ENCODE results near the gene DMC1. TPM values are rescaled to one million over a fixed set of nuclear protein-coding genes. Genes with fewer than 3 reads are reported as not detected.

The DMC1 gene
- total RNA-seq, 2 donors from 2014 or later, result 0.78 TPM; not detected in 1

- H3K27me3 ChIP-seq, result no peaks in the 10 kb centered on the region
- no peak for TF ChIP-seq CTCF (IDR thresholded peaks at IDR 0.05)
- no peak for TF ChIP-seq POLR2A (IDR thresholded peaks at IDR 0.05)
- no peaks in the 10 kb centered on the region for H3K4me1 ChIP-seq
- intact Hi-C loops (cut with DNase I), result no loop called here
- DNase-seq (no peak), ATAC-seq (no peak)
- no peak overlapping the region for H3K4me3 ChIP-seq
- H3K27ac ChIP-seq, result no peak overlapping the region
- WGBS, 2 donors, result 93 to 97% methylated on average over 6 of the region's 6 CpGs
- H3K36me3 ChIP-seq (replicated peaks in 1 of 2; ENCODE audit: insufficient read depth in 1 of 2, low read depth in 2 of 2), result peaks cover 25 to 47% of the 10 kb centered on the region in 2 donors
- no peaks in the 10 kb centered on the region for H3K9me3 ChIP-seq
Observed at GRCh38 chr22:38482662-38483308, 87.2 kb downstream of the DMC1 start.

GRCh38 chr22:38481871-38482332, 88.1 kb downstream of the DMC1 start:
- no peaks in the 10 kb centered on the region for H3K9me3 ChIP-seq
- H3K27me3 ChIP-seq, result no peaks in the 10 kb centered on the region
- no peaks in the 10 kb centered on the region for H3K4me1 ChIP-seq
- TF ChIP-seq CTCF (IDR thresholded peaks at IDR 0.05) (no peak), POLR2A (IDR thresholded peaks at IDR 0.05) (peak in 1 of 3 donors; percentile 4)
- H3K36me3 ChIP-seq (replicated peaks in 1 of 2; ENCODE audit: insufficient read depth in 1 of 2, low read depth in 2 of 2), result peaks cover 18 to 41% of the 10 kb centered on the region in 2 donors
- no peak overlapping the region for H3K4me3 ChIP-seq
- ATAC-seq, result no peak
- H3K27ac ChIP-seq, result no peak overlapping the region
- WGBS, 2 donors, result 83 to 84% methylated on average over 8 of the region's 8 CpGs
- intact Hi-C loops (cut with DNase I), result no loop called here
- DNase-seq, result peak in 1 of 4 donors; percentile 12

GRCh38 chr22:38481162-38481870, 88.7 kb downstream of the DMC1 start:
- Histone ChIP-seq H3K4me3 (no peak overlapping the region), H3K27ac (no peak overlapping the region), H3K27me3 (no peaks in the 10 kb centered on the region), H3K4me1 (no peaks in the 10 kb centered on the region), H3K36me3 (replicated peaks in 1 of 2; ENCODE audit: insufficient read depth in 1 of 2, low read depth in 2 of 2) (peaks cover 14 to 36% of the 10 kb centered on the region in 2 donors), H3K9me3 (no peaks in the 10 kb centered on the region)
- WGBS, 2 donors, result 84 to 89% methylated on average over 3 of the region's 3 CpGs
- TF ChIP-seq CTCF (IDR thresholded peaks at IDR 0.05) (no peak), POLR2A (IDR thresholded peaks at IDR 0.05) (no peak)
- DNase-seq (no peak), ATAC-seq (no peak)
- intact Hi-C loops (cut with DNase I), result no loop called here

- 73 to 74% methylated on average over 7 of the region's 7 CpGs for WGBS, 2 donors
- TF ChIP-seq CTCF (IDR thresholded peaks at IDR 0.05) (no peak), POLR2A (IDR thresholded peaks at IDR 0.05) (no peak)
- no peaks in the 10 kb centered on the region for H3K4me1 ChIP-seq
- no peak for ATAC-seq
- H3K27ac ChIP-seq, result peak overlapping the region in 2 of 4 donors; percentile 7 to 33
- H3K36me3 ChIP-seq (replicated peaks in 1 of 2; ENCODE audit: insufficient read depth in 1 of 2, low read depth in 2 of 2), result peaks cover 9 to 21% of the 10 kb centered on the region in 2 donors
- H3K4me3 ChIP-seq, result no peak overlapping the region
- no peaks in the 10 kb centered on the region for H3K9me3 ChIP-seq
- intact Hi-C loops (cut with DNase I), result no loop called here
- no peak for DNase-seq
- H3K27me3 ChIP-seq, result no peaks in the 10 kb centered on the region
Observed at GRCh38 chr22:38479096-38479837, 90.7 kb downstream of the DMC1 start.
